Gastrocnemius medialis (tissue), 4 donors: Measurements from ENCODE around the gene BPIFB2.

Experiments used
- POLR2A ChIP-seq, 2 donors: fragments of 450-650 bp; IDR thresholded peaks; one replicate each; pipeline ENCODE4 v1.6.1; 2017; ENCODE audit warnings: antibody characterized with exemption in 2 of 2, mild to moderate bottlenecking in 2 of 2, moderate library complexity in 2 of 2
- TF ChIP-seq, protein P1 (sequence below), 5 experiments: fragments of 450-650 bp in 3 of 5; fragments of 200-600 bp in 2 of 5; sonication (generic) in 2 of 5; IDR thresholded peaks in 4 of 5; conservative IDR thresholded peaks in 1 of 5; 1 replicate in 4 of 5; 2 replicates in 1 of 5; pipeline ENCODE4 v1.5.1; 2016 to 2019; ENCODE audit warnings: antibody characterized with exemption in 5 of 5, mild to moderate bottlenecking in 3 of 5, moderate library complexity in 3 of 5

DNA sequence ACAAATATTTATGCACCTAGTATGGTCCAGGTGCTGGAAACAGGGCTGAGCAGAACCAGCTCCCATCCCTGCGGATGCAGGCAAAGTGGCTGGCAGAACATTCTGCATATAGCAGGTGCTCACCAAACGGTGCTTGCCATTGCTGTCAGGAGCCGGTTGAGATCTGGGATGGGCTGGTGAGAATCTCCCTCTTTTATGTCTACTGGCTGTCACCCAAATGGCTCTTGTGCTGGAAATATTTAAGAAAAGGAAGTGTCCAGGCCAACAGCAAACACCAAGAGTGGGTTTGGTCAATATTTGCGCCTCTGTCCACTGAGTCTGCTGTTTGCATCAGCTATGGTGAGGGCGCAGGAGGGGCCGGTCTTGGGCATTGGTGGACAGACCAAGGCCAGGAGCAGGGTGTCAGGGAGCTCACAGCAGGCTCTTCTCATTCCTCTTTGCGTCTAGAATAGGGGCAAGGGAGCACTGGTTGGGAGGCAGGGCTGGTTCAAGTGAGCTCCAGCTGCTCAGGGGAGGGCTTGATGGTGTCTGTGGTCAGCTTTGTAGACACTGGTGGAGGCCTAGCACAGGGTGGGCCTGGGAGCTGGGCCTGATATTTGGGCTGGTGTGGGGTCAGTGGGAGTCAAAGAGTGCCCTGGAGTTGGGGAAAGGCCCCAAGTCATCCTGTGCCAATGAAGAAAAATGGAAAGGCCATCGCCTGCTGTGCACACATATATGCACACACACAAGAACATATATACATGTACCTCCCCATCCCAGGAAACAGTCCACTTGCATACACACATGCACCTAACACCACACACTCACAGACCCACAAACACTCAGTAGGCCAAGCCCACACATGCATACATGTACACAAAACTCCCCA lies 1.4 kb upstream of the BPIFB2 start:
- TF ChIP-seq, protein P1, sequence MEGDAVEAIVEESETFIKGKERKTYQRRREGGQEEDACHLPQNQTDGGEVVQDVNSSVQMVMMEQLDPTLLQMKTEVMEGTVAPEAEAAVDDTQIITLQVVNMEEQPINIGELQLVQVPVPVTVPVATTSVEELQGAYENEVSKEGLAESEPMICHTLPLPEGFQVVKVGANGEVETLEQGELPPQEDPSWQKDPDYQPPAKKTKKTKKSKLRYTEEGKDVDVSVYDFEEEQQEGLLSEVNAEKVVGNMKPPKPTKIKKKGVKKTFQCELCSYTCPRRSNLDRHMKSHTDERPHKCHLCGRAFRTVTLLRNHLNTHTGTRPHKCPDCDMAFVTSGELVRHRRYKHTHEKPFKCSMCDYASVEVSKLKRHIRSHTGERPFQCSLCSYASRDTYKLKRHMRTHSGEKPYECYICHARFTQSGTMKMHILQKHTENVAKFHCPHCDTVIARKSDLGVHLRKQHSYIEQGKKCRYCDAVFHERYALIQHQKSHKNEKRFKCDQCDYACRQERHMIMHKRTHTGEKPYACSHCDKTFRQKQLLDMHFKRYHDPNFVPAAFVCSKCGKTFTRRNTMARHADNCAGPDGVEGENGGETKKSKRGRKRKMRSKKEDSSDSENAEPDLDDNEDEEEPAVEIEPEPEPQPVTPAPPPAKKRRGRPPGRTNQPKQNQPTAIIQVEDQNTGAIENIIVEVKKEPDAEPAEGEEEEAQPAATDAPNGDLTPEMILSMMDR (IDR thresholded peaks at IDR 0.05 in 4 of 5, conservative IDR thresholded peaks at IDR 0.05 in 1 of 5): no peak
- no peak for TF ChIP-seq POLR2A (IDR thresholded peaks at IDR 0.05)
